SW 1271 (cell line): ENCODE results near the gene PCDHA7.
"Not testable (repeated sequence)": the region's sequence is repeated elsewhere in the genome, so short reads cannot be mapped to it uniquely, and the experiment has no call there.

Experiments used
- DNase-seq, 2 experiments: peaks; one replicate each; lab custom pipeline; 2025; lab: John Stamatoyannopoulos, UW

PCDHA7 gene, protein sequence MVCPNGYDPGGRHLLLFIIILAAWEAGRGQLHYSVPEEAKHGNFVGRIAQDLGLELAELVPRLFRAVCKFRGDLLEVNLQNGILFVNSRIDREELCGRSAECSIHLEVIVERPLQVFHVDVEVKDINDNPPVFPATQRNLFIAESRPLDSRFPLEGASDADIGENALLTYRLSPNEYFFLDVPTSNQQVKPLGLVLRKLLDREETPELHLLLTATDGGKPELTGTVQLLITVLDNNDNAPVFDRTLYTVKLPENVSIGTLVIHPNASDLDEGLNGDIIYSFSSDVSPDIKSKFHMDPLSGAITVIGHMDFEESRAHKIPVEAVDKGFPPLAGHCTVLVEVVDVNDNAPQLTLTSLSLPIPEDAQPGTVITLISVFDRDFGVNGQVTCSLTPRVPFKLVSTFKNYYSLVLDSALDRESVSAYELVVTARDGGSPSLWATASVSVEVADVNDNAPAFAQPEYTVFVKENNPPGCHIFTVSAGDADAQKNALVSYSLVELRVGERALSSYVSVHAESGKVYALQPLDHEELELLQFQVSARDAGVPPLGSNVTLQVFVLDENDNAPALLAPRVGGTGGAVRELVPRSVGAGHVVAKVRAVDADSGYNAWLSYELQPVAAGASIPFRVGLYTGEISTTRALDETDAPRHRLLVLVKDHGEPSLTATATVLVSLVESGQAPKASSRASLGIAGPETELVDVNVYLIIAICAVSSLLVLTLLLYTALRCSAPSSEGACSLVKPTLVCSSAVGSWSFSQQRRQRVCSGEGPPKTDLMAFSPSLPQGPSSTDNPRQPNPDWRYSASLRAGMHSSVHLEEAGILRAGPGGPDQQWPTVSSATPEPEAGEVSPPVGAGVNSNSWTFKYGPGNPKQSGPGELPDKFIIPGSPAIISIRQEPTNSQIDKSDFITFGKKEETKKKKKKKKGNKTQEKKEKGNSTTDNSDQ

GRCh38 chr5:140833993-140834392 is at the start of gene PCDHA7:
Gene PCDHA7, plus strand, starts transcription at chr5:140834269. Its CDS starts 115 bp downstream, at chr5:140834384.
- DNase-seq = no peak

- no peak for DNase-seq
These were observed 48.0 kb upstream of the PCDHA7 start, which contains the start of gene PCDHA1 for GRCh38 chr5:140785905-140786686. Gene PCDHA1, plus strand, starts transcription at chr5:140786140.

GRCh38 chr5:140787422-140787821 is 46.6 kb upstream of the PCDHA7 start:
- DNase-seq = not testable (repeated sequence)

- DNase-seq = not testable (repeated sequence)
These were observed 46.1 kb upstream of the PCDHA7 start for GRCh38 chr5:140787849-140788504.

DNA sequence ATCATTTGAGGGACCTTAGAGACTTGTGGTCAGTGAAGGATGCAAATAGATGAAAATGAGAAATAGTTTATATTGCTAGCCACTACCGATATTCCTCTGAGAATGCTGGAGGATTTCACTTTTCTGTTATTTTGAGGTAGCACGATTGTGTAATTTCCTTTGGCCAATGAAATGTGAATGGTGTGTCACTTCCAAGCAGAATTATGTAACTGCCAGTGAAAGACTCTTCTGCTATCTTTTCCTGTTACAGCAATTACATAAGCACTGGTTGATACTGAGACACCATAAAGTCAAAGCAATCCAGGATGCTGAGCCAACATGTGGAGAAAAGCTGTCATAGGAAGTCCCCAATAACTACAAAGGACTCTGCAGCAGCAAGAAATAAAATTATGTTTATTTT is 43.0 kb upstream of the PCDHA7 start:
- no peak for DNase-seq

- no peak for DNase-seq
These were observed 39.3 kb upstream of the PCDHA7 start, which contains the start of gene PCDHA2 for GRCh38 chr5:140794595-140795258. Gene PCDHA2, plus strand, starts transcription at chr5:140794852.

DNA sequence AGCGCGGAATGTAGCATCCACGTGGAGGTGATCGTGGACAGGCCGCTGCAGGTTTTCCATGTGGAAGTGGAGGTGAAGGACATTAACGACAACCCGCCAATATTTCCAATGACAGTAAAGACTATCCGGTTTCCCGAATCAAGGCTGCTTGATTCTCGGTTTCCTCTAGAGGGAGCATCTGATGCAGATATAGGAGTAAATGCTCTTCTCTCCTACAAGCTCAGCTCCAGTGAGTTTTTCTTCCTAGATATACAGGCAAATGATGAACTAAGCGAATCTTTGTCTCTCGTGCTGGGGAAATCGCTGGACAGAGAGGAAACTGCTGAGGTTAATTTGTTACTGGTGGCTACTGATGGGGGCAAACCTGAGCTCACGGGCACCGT is 38.8 kb upstream of the PCDHA7 start:
- no peak for DNase-seq

- not testable (repeated sequence) for DNase-seq
These were observed 37.9 kb upstream of the PCDHA7 start for GRCh38 chr5:140796072-140796717.

DNA sequence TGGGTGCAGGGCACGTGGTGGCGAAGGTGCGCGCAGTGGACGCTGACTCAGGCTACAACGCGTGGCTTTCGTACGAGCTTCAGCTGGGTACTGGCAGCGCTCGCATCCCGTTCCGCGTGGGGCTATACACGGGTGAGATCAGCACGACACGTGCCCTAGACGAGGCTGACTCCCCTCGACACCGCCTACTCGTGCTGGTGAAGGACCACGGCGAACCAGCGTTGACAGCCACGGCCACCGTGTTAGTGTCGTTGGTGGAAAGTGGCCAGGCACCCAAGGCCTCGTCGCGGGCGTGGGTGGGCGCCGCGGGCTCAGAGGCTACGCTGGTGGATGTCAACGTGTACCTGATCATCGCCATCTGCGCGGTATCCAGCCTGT is 37.4 kb upstream of the PCDHA7 start:
- DNase-seq = no peak

DNA sequence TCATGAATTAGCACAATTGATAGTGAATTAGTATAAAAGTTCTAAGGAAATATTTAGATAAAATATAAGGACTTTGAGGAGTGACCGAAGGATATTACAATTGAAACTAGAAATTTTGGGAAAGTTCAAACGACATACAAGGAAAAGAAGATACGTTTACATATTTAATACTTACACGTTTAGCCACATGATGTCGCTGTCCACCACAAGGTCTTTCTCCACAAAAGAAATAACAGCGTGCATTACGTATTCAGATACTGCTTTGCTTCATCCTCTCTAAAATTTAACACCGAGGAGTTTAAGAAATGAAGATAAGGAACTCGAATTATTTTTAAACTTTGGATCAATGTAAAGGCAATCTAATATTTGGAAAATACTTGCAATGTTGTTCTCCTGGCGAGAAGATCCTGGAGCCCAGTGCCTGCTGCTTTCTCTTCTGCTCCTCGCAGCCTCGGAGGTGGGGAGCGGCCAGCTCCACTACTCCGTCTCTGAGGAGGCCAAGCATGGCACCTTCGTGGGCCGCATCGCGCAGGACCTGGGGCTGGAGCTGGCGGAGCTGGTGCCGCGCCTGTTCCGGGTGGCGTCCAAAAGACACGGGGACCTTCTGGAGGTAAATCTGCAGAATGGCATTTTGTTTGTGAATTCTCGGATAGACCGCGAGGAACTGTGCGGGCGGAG is 33.1 kb upstream of the PCDHA7 start, which contains the start of gene PCDHA3:
TSS of gene PCDHA3 (plus strand) at position 242 of the 678 bp plus-strand sequence.
- DNase-seq = no peak

DNA sequence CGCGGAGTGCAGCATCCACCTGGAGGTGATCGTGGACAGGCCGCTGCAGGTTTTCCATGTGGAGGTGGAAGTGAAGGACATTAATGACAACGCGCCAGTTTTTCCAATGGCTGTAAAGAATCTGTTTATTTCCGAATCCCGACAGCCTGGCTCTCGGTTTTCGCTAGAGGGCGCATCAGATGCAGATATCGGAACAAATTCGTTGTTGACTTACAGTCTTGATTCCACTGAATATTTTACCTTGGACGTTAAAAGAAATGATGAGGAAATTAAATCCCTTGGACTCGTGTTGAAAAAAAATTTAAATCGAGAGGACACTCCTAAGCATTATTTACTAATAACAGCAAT is 32.6 kb upstream of the PCDHA7 start:
- DNase-seq = no peak

DNA sequence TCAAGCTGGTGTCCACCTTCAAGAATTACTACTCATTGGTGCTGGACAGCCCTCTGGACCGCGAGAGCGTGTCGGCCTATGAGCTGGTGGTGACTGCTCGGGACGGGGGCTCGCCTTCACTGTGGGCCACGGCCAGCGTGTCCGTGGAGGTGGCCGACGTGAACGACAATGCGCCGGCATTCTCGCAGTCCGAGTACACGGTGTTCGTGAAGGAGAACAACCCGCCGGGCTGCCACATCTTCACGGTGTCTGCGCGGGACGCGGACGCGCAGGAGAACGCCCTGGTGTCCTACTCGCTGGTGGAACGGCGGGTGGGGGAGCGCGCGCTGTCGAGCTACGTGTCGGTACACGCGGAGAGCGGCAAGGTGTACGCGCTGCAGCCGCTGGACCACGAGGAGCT is 31.7 kb upstream of the PCDHA7 start:
- DNase-seq = not testable (repeated sequence)

GRCh38 chr5:140802781-140803271 is 31.2 kb upstream of the PCDHA7 start:
- DNase-seq = no peak

DNA sequence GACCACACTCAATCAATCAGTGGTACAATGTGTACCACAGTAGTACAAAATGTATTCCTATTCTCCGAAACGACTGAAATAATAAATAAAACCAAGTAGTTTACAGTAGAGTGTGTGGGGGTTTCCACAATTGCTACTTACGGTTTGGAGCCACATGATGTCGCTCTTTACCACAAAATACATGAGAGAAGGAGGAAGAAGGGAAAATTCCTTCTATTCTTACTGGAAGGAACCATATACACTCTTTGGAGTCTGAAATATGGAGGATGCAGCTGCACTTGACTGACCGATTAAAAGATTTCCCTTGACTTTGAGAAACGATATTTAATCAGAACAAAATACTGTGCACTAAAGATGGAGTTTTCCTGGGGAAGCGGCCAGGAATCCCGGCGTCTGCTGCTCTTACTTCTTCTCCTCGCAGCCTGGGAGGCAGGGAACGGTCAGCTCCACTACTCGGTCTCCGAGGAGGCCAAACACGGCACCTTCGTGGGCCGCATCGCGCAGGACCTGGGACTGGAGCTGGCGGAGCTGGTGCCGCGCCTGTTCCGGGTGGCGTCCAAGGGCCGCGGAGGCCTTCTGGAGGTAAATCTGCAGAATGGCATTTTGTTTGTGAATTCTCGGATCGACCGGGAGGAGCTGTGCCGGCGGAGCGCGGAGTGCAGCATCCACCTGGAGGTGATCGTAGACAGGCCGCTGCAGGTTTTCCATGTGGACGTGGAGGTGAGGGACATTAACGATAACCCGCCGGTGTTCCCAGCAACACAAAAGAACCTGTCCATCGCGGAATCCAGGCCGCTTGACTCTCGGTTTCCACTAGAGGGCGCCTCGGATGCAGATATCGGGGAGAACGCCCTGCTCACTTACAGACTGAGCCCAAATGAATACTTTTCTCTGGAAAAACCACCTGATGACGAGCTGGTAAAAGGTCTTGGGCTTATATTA is 27.0 kb upstream of the PCDHA7 start, which contains the start of gene PCDHA4:
TSS of gene PCDHA4 (plus strand) at position 235 of the 942 bp plus-strand sequence.
- DNase-seq = peak; percentile 32 to 79

- not testable (repeated sequence) for DNase-seq
These were observed 25.7 kb upstream of the PCDHA7 start for GRCh38 chr5:140808241-140808888.

DNA sequence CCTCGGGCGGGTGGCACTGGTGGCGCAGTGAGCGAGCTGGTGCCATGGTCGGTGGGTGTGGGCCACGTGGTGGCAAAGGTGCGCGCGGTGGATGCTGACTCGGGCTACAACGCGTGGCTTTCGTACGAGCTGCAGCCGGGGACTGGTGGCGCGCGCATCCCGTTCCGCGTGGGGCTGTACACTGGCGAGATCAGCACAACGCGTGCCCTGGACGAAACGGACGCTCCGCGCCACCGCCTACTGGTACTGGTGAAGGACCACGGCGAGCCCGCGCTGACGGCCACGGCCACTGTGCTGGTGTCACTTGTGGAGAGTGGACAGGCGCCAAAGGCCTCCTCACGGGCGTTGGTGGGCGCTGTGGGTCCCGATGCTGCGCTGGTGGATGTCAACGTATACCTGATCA is 25.2 kb upstream of the PCDHA7 start:
- DNase-seq = no peak

GRCh38 chr5:140821375-140822280 is 12.4 kb upstream of the PCDHA7 start, which contains the start of gene PCDHA5:
Gene PCDHA5, plus strand, starts transcription at chr5:140821613.
- peak in 1 of 2 experiments; percentile 42 for DNase-seq
